Parathyroid adenoma (tissue), 2 donors: ENCODE results near the gene EYA2.

Source experiments
- H2AFZ ChIP-seq: fragments of 300-600 bp; sonication (generic); one replicate; pipeline ENCODE4 v1.7.0; 2017; ENCODE audit warnings: antibody characterized with exemption, mild to moderate bottlenecking
- H3K27ac ChIP-seq: fragments of 300-600 bp; sonication (generic); one replicate; pipeline ENCODE4 v1.7.0; 2017
- H3K27me3 ChIP-seq: fragments of 300-600 bp; sonication (generic); one replicate; pipeline ENCODE4 v1.7.0; 2017; ENCODE audit warnings: low read length; ENCODE audit not compliant: control insufficient read depth, insufficient read depth
- H3K36me3 ChIP-seq: fragments of 300-600 bp; sonication (generic); one replicate; pipeline ENCODE4 v1.7.0; 2017; ENCODE audit warnings: low read length; ENCODE audit not compliant: control insufficient read depth, insufficient read depth
- H3K4me1 ChIP-seq: fragments of 300-600 bp; sonication (generic); one replicate; pipeline ENCODE4 v1.7.0; 2017; ENCODE audit warnings: control low read depth
- H3K4me2 ChIP-seq: fragments of 300-600 bp; sonication (generic); one replicate; pipeline ENCODE4 v1.7.0; 2017; ENCODE audit warnings: low read length
- H3K4me3 ChIP-seq: fragments of 300-600 bp; sonication (generic); one replicate; pipeline ENCODE4 v1.7.0; 2017; ENCODE audit warnings: low read depth, low read length
- H3K79me2 ChIP-seq: fragments of 300-600 bp; sonication (generic); one replicate; pipeline ENCODE4 v1.7.0; 2017; ENCODE audit warnings: control low read depth
- H3K9ac ChIP-seq: fragments of 300-600 bp; sonication (generic); one replicate; pipeline ENCODE4 v1.7.0; 2017; ENCODE audit warnings: mild to moderate bottlenecking
- H3K9me3 ChIP-seq: fragments of 300-600 bp; sonication (generic); one replicate; pipeline ENCODE4 v1.7.0; 2017; ENCODE audit warnings: low read length; ENCODE audit not compliant: control insufficient read depth
- CTCF ChIP-seq: fragments of 300-600 bp; sonication (generic); IDR thresholded peaks from one replicate; pipeline ENCODE4 v1.7.0; 2017; ENCODE audit warnings: antibody characterized with exemption, mild to moderate bottlenecking
- donor health status: primary hyperparathyroidism.

The EYA2 gene

GRCh38 chr20:46893051-46893450 is 1.6 kb upstream of the EYA2 start:
- Histone ChIP-seq H3K79me2 (peaks cover 11% of the 10 kb centered on the region), H3K4me2 (no peak overlapping the region), H3K4me1 (peaks cover 2% of the 10 kb centered on the region), H2AFZ (peak overlapping the region; percentile 51), H3K36me3 (no peaks in the 10 kb centered on the region), H3K9me3 (no peaks in the 10 kb centered on the region), H3K9ac (no peak overlapping the region), H3K27ac (peak overlapping the region; percentile 27), H3K27me3 (no peaks in the 10 kb centered on the region), H3K4me3 (no peak overlapping the region)
- TF ChIP-seq CTCF, result no peak

- Histone ChIP-seq H3K4me1 (peaks cover 2% of the 10 kb centered on the region), H3K4me2 (no peak overlapping the region), H3K4me3 (no peak overlapping the region), H3K27me3 (no peaks in the 10 kb centered on the region), H3K9me3 (no peaks in the 10 kb centered on the region), H3K27ac (peak overlapping the region; percentile 2), H3K36me3 (no peaks in the 10 kb centered on the region), H3K9ac (no peak overlapping the region), H3K79me2 (peaks cover 13% of the 10 kb centered on the region), H2AFZ (peak overlapping the region; percentile 10)
- no peak for TF ChIP-seq CTCF
Measured at GRCh38 chr20:46893877-46894578, 615 bp upstream of the EYA2 start.

GRCh38 chr20:46894971-46895905 is 595 bp downstream of the EYA2 start:
- Histone ChIP-seq H3K27ac (peak overlapping the region; percentile 33), H3K36me3 (no peaks in the 10 kb centered on the region), H3K4me2 (peak overlapping the region; percentile 48), H3K9ac (peak overlapping the region; percentile 2), H3K4me1 (peaks cover 6% of the 10 kb centered on the region), H3K9me3 (no peaks in the 10 kb centered on the region), H2AFZ (peak overlapping the region; percentile 76), H3K79me2 (peaks cover 17% of the 10 kb centered on the region), H3K4me3 (peak overlapping the region; percentile 77), H3K27me3 (no peaks in the 10 kb centered on the region)
- no peak for TF ChIP-seq CTCF

- no peak for TF ChIP-seq CTCF
- peak overlapping the region; percentile 33 for H3K27ac ChIP-seq
- H2AFZ ChIP-seq, result peak overlapping the region; percentile 76
- H3K4me1 ChIP-seq, result peaks cover 7% of the 10 kb centered on the region
- peak overlapping the region; percentile 77 for H3K4me3 ChIP-seq
- H3K4me2 ChIP-seq, result peak overlapping the region; percentile 48
- H3K36me3 ChIP-seq, result no peaks in the 10 kb centered on the region
- no peaks in the 10 kb centered on the region for H3K9me3 ChIP-seq
- peaks cover 19% of the 10 kb centered on the region for H3K79me2 ChIP-seq
- no peak overlapping the region for H3K9ac ChIP-seq
- H3K27me3 ChIP-seq, result no peaks in the 10 kb centered on the region
Measured at GRCh38 chr20:46895906-46896242, 1.2 kb downstream of the EYA2 start.
